ENCODE results near the gene AJUBA. TPM values are rescaled to one million over a fixed set of nuclear protein-coding genes. Genes with fewer than 3 reads are reported as not detected.

Gene AJUBA
- total RNA-seq, 1 experiment from 2014 or later = 32.7 TPM

GRCh38 chr14:23009483-23009938 lies 27.2 kb upstream of the AJUBA start:
- Mint-ChIP-seq H3K4me3 (ENCODE audit: low read depth, unreplicated experiment) (peak overlapping the region; percentile 79), H3K27ac (ENCODE audit: unreplicated experiment) (peak overlapping the region; percentile 94), H3K27me3 (ENCODE audit: unreplicated experiment) (no peaks in the 10 kb centered on the region), H3K9me3 (ENCODE audit: low read depth, unreplicated experiment) (no peaks in the 10 kb centered on the region), H3K4me1 (ENCODE audit: low read depth, unreplicated experiment) (peaks cover 18% of the 10 kb centered on the region), H3K36me3 (ENCODE audit: insufficient read depth, unreplicated experiment) (peaks cover 29% of the 10 kb centered on the region)
- no peak for TF ChIP-seq CTCF (IDR thresholded peaks at IDR 0.05; ENCODE audit: unreplicated experiment)
- TSS peak; percentile 92 for BruUV-seq (replicated peaks)
- intact Hi-C loops (cut with micrococcal nuclease; ENCODE audit: unreplicated experiment) = no loop called here
- DNase-seq = peak; percentile 2
- CTCF ChIA-PET = no interaction called here

- CTCF ChIA-PET = no interaction called here
- H3K27me3 Mint-ChIP-seq (ENCODE audit: unreplicated experiment) = no peaks in the 10 kb centered on the region
- no TSS peak for BruUV-seq (replicated peaks)
- H3K4me1 Mint-ChIP-seq (ENCODE audit: low read depth, unreplicated experiment) = peaks cover 18% of the 10 kb centered on the region
- peak overlapping the region; percentile 79 for H3K4me3 Mint-ChIP-seq (ENCODE audit: low read depth, unreplicated experiment)
- no peak for DNase-seq
- intact Hi-C loops (cut with micrococcal nuclease; ENCODE audit: unreplicated experiment) = no loop called here
- H3K27ac Mint-ChIP-seq (ENCODE audit: unreplicated experiment) = no peak overlapping the region
- no peaks in the 10 kb centered on the region for H3K9me3 Mint-ChIP-seq (ENCODE audit: low read depth, unreplicated experiment)
- TF ChIP-seq CTCF (IDR thresholded peaks at IDR 0.05; ENCODE audit: unreplicated experiment) = no peak
- H3K36me3 Mint-ChIP-seq (ENCODE audit: insufficient read depth, unreplicated experiment) = peaks cover 29% of the 10 kb centered on the region
Observed at GRCh38 chr14:23008831-23009230, 26.5 kb upstream of the AJUBA start.

GRCh38 chr14:23006544-23007419 lies 24.4 kb upstream of the AJUBA start:
- no peak for TF ChIP-seq CTCF (IDR thresholded peaks at IDR 0.05; ENCODE audit: unreplicated experiment)
- Mint-ChIP-seq H3K36me3 (ENCODE audit: insufficient read depth, unreplicated experiment) (peaks cover 29% of the 10 kb centered on the region), H3K9me3 (ENCODE audit: low read depth, unreplicated experiment) (no peaks in the 10 kb centered on the region), H3K27me3 (ENCODE audit: unreplicated experiment) (no peaks in the 10 kb centered on the region), H3K4me3 (ENCODE audit: low read depth, unreplicated experiment) (peak overlapping the region; percentile 95), H3K4me1 (ENCODE audit: low read depth, unreplicated experiment) (peaks cover 18% of the 10 kb centered on the region), H3K27ac (ENCODE audit: unreplicated experiment) (peak overlapping the region; percentile 96)
- CTCF ChIA-PET = interaction anchor here (0.6 to 2.1 kb wide), 14 partner anchors 9 to 294 kb away, joined by 3 to 28 read pairs (median 5); partner anchors contain the start of genes AJUBA, CDH24, HAUS4 and PRMT5
- peak; percentile 96 for DNase-seq
- BruUV-seq (replicated peaks) = no TSS peak
- intact Hi-C loops (cut with micrococcal nuclease; ENCODE audit: unreplicated experiment) = no loop called here

GRCh38 chr14:23006188-23006534 lies 23.8 kb upstream of the AJUBA start:
- Mint-ChIP-seq H3K27me3 (ENCODE audit: unreplicated experiment) (no peaks in the 10 kb centered on the region), H3K9me3 (ENCODE audit: low read depth, unreplicated experiment) (no peaks in the 10 kb centered on the region), H3K27ac (ENCODE audit: unreplicated experiment) (peak overlapping the region; percentile 96), H3K4me1 (ENCODE audit: low read depth, unreplicated experiment) (peaks cover 18% of the 10 kb centered on the region), H3K4me3 (ENCODE audit: low read depth, unreplicated experiment) (peak overlapping the region; percentile 95), H3K36me3 (ENCODE audit: insufficient read depth, unreplicated experiment) (peaks cover 25% of the 10 kb centered on the region)
- BruUV-seq (replicated peaks) = no TSS peak
- CTCF ChIA-PET = interaction anchor here (0.6 to 2.1 kb wide), 8 partner anchors 10 to 52 kb away, joined by 3 to 28 read pairs (median 6); partner anchors contain the start of genes AJUBA, CDH24 and HAUS4
- no peak for DNase-seq
- intact Hi-C loops (cut with micrococcal nuclease; ENCODE audit: unreplicated experiment) = no loop called here
- TF ChIP-seq CTCF (IDR thresholded peaks at IDR 0.05; ENCODE audit: unreplicated experiment) = no peak

Data from Calu3 (cell line).